Measurements from ENCODE around the gene TRIOBP. TPM values are rescaled to one million over a fixed set of nuclear protein-coding genes. Genes with fewer than 3 reads are reported as not detected.

TRIOBP gene
- total and polyA plus RNA-seq, 2 donors (not counting 3 experiments of a cell fraction or from before 2014, with no cell fraction given): 60.6 to 104 TPM

DNA sequence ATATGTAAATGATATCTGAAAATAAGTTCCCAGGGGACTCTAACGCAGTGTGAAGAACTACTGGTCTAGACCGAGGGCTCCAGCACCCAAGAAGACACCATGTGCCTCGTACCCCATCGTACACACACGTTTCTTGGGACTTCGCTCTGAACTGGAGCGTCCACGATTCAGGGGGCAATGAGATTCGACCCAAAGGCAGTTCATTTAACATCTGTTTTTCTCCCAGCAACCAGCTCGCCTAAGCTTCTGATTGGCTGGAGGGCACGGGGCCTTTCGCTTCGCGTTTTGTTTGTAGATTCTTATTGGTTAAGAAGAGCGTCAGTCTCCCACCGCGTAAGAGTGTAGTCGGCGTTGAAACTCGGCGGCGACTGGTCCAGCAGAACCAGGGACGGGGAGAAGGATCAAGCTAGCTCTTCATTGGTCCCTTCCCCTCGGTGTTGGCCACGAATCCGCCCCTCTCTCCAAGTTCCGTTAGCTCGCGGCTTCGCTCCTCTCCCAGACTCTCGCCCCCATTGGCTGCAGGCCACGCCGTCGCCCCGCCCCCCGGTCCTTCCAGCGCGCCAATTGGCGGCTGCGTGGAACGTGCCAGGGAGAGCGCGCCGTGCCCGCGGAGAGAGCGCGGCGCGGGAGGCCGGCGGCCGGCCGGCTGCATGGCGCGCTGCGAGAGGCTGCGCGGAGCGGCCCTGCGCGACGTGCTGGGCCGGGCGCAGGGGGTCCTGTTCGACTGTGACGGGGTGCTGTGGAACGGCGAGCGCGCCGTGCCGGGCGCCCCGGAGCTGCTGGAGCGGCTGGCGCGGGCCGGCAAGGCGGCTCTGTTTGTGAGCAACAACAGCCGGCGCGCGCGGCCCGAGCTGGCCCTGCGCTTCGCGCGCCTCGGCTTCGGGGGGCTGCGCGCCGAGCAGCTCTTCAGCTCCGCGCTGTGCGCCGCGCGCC lies 38.4 kb upstream of the TRIOBP start, which contains the start of gene PDXP:
Gene PDXP (plus strand): TSS at position 591 of the 933 bp plus-strand sequence. CDS start 60 bp downstream, at position 651.
- Histone ChIP-seq H3K79me2 (ENCODE audit: control insufficient read depth, insufficient read depth, low read length) (peaks cover 31% of the 10 kb centered on the region), H3K9me1 (replicated peaks; ENCODE audit: control insufficient read depth, extremely low read depth, insufficient read depth, low read length) (no peaks in the 10 kb centered on the region), H3K27me3 (ENCODE audit: control insufficient read depth in 2 of 2, insufficient read depth in 2 of 2, low read length in 2 of 2) (no peaks in the 10 kb centered on the region), H3K36me3 (ENCODE audit: control insufficient read depth in 2 of 2, extremely low read depth in 1 of 2, insufficient read depth in 2 of 2, low read length in 2 of 2) (no peaks in the 10 kb centered on the region), H2AFZ (ENCODE audit: low read depth, low read length) (peak within 1 kb of the TSS; percentile 82), H3K9ac (replicated peaks; ENCODE audit: extremely low read depth, insufficient read depth, low read length) (peak within 1 kb of the TSS; percentile 30), H3K4me2 (ENCODE audit: insufficient read depth, low read length) (peak within 1 kb of the TSS; percentile 85), H4K20me1 (replicated peaks; ENCODE audit: control insufficient read depth, extremely low read depth, insufficient read depth, low read length) (no peaks in the 10 kb centered on the region), H3K4me3 (replicated peaks in 1 of 3; ENCODE audit: insufficient read depth in 1 of 3, low read depth in 1 of 3, low read length in 3 of 3) (peak within 1 kb of the TSS; percentile 18 to 85 (median 54)), H3K9me3 (replicated peaks; ENCODE audit: control insufficient read depth, insufficient read depth, low read length) (no peaks in the 10 kb centered on the region), H3K27ac (ENCODE audit: insufficient read depth, low read depth, low read length) (peak within 1 kb of the TSS; percentile 7), H3K4me1 (ENCODE audit: control insufficient read depth, extremely low read depth, insufficient read depth, low read length) (peaks cover 17% of the 10 kb centered on the region)
- BruUV-seq (replicated peaks): no TSS peak
- peak; percentile 100 for DNase-seq (ENCODE audit: low read depth, low spot score)
- dilution Hi-C loops (cut with MboI; ENCODE audit: extremely low pct_ligation_motif_present, low sequenced_read_pairs): no loop called here
- POLR2A ChIA-PET: interaction anchor here (0.5 to 1.6 kb wide), 6 partner anchors 13 to 301 kb away, joined by 3 to 8 read pairs (median 4); partner anchors contain the start of genes LGALS1 and NOL12
- CTCF ChIA-PET: interaction anchor here (1.0 to 8.6 kb wide), 14 partner anchors 8 to 123 kb away, joined by 3 to 220 read pairs (median 4); partner anchors contain the start of genes LGALS1 and NOL12
- peak; percentile 100 for FAIRE-seq
- intact Hi-C loops (cut with micrococcal nuclease): loop anchor here (1.0 kb wide), 4 partner anchors 15 to 38 kb away; partner anchors contain the start of gene LGALS1
- TF ChIP-seq POLR2AphosphoS5 (IDR thresholded peaks at IDR 0.05; ENCODE audit: insufficient read depth, low read depth, low read length): peak; percentile 84
- no peak for TF ChIP-seq MYC (IDR thresholded peaks at IDR 0.05; ENCODE audit: low read depth, low read length)
- no peak for TF ChIP-seq EZH2 (IDR thresholded peaks at IDR 0.05; ENCODE audit: borderline replicate concordance, low read depth, low read length, severe bottlenecking)
- TF ChIP-seq JUN (IDR thresholded peaks at IDR 0.05; ENCODE audit: borderline replicate concordance, insufficient read depth, insufficient read length, low read depth): no peak
- TF ChIP-seq FOS (IDR thresholded peaks at IDR 0.05; ENCODE audit: borderline replicate concordance, insufficient read depth, low read length): no peak
- TF ChIP-seq, protein P1, sequence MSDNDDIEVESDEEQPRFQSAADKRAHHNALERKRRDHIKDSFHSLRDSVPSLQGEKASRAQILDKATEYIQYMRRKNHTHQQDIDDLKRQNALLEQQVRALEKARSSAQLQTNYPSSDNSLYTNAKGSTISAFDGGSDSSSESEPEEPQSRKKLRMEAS (IDR thresholded peaks at IDR 0.05; ENCODE audit: insufficient read depth, insufficient read length): peak; percentile 52
- no peak for TF ChIP-seq GATA2 (IDR thresholded peaks at IDR 0.05; ENCODE audit: insufficient read depth, insufficient read length, low read depth, low read length)
- TF ChIP-seq POLR2A (IDR thresholded peaks at IDR 0.05; ENCODE audit: low read depth, low read length): peak; percentile 73

Data from endothelial cell of umbilical vein (primary cell).